Measurements from ENCODE around the gene PARP2.

Gene PARP2

DNA sequence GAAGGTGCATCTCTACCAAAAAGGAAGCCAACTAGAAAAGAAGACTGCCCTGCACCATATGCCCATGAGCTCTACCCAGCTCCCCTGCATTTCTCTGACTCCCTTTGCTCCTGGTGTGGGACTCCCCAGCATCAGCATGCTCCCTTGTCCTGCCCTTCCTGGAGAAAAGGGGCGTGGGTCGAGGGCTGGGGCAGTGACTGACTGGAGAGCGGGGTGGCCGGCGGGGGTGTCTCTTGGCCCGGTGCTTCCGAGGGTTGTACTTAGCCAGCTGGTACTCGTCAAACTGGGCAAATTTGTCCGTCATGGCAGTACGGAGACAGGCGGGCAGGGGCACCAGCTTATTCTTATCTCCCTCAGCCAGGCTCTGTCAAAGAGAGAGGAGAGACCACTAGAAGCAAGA is 60.1 kb downstream of the PARP2 start:
- TF ChIP-seq POLR2AphosphoS5 (IDR thresholded peaks at IDR 0.05; ENCODE audit: low read depth, low read length) (no peak), POLR2A (IDR thresholded peaks at IDR 0.05; ENCODE audit: low read depth, low read length) (no peak), TAF1 (IDR thresholded peaks at IDR 0.05; ENCODE audit: borderline replicate concordance, low read depth, low read length) (no peak)
- no peak for FAIRE-seq

More for the DNA sequence above, 60.1 kb downstream of the PARP2 start:
- DNase-seq (ENCODE audit: insufficient read length), result no peak
